Measurements from ENCODE around the gene ATP13A1.
"Not testable (repeated sequence)": the region's sequence is repeated elsewhere in the genome, so short reads cannot be mapped to it uniquely, and the experiment has no call there.

GRCh38 chr19:19700493-19700892 is 37.0 kb upstream of the ATP13A1 start:
- TF ChIP-seq, protein P1, sequence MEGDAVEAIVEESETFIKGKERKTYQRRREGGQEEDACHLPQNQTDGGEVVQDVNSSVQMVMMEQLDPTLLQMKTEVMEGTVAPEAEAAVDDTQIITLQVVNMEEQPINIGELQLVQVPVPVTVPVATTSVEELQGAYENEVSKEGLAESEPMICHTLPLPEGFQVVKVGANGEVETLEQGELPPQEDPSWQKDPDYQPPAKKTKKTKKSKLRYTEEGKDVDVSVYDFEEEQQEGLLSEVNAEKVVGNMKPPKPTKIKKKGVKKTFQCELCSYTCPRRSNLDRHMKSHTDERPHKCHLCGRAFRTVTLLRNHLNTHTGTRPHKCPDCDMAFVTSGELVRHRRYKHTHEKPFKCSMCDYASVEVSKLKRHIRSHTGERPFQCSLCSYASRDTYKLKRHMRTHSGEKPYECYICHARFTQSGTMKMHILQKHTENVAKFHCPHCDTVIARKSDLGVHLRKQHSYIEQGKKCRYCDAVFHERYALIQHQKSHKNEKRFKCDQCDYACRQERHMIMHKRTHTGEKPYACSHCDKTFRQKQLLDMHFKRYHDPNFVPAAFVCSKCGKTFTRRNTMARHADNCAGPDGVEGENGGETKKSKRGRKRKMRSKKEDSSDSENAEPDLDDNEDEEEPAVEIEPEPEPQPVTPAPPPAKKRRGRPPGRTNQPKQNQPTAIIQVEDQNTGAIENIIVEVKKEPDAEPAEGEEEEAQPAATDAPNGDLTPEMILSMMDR (IDR thresholded peaks at IDR 0.05), result not testable (repeated sequence)
- TF ChIP-seq POLR2A (IDR thresholded peaks at IDR 0.05); POLR2AphosphoS5 (IDR thresholded peaks at IDR 0.05; ENCODE audit: insufficient read depth in 1 of 2, low read depth in 1 of 2): not testable (repeated sequence)

Data from vagina (tissue), 2 donors.